GM18861 (cell line): ENCODE measurements around the gene CISTR.
"Not testable (repeated sequence)": the region's sequence is repeated elsewhere in the genome, so short reads cannot be mapped to it uniquely, and the experiment has no call there.

ENCODE experiments used
- ATAC-seq: cut with Tn5 transposase; IDR thresholded peaks from one replicate; pipeline ENCODE4 v1.9.1; 2021; ENCODE audit not compliant: unreplicated experiment

CISTR gene

DNA sequence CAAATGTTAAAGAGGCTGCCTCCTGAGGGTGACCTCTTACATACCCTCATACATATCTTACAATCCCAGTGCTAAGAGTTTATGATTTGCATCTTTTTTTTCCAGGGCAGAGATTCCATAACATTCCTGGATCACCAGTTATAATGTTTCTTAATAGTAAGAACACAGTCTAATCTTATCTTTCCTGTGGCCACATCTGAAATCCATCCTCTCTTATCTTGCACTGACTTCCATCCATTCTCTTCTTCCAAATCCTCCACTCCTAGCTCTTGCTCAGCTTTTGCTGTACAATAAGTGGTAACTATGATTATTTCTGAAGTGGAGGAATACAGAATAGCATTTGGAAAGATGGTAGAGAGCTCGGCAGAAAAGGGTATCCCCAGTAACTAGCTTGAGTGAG, 30.8 kb downstream of the CISTR start:
- ATAC-seq, result no peak

DNA sequence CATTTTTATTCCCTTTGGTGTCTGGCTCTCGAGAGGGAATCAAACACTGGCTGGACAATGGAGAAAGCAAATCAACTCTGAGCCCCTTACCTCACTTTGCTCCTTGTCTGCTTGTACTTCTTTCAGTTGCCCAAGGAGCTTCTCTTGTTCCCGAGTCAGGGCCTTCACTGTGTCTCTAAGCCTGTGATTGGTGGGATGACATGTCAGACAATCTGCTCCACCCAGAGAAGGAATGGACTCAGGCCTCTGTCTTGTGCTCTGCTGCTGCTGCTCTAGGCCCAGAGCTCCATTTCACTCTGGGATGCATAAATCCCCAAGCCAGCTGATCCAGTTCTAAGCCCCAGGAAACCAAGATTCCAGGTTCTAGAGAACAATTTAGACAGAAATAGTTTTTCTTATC, 32.1 kb downstream of the CISTR start:
- ATAC-seq, result no peak

DNA sequence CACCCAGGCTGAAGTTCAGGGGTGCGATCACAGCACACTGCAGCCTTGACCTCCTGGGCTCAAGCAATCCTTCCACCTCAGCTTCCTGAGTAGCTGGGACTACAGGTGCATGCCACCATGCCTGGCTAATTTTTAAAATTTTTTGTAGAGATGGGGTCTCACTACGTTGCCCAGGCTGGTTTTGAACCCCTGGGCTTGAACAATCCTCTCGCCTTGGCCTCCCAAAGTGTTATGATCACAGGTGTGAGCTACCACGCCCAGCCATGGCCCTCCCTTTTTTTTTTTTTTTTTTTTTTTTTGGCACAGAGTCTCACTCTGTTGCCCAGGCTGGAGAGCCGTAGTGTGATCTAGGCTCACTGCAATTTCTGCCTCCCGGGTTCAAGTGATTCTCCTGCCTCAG, 33.2 kb downstream of the CISTR start:
- not testable (repeated sequence) for ATAC-seq

DNA sequence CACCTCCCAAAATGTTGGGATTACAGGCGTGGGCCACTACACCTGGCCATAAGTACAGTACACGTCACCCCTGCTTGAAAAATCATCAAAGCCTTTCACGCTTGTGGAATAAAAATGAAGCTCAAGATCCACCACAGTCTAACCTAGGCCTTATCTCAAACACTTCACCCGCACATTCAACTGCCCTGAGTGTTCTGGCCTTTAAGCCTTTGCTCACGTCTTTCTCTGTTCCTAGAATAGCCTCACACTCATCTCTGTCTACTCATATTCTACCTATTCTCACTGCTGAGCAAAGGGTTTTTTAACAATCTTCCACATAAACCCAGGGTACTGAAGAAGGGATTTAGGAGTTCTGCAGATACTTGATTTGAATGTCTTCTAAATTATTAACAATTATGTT, 34.5 kb downstream of the CISTR start:
- ATAC-seq, result no peak

DNA sequence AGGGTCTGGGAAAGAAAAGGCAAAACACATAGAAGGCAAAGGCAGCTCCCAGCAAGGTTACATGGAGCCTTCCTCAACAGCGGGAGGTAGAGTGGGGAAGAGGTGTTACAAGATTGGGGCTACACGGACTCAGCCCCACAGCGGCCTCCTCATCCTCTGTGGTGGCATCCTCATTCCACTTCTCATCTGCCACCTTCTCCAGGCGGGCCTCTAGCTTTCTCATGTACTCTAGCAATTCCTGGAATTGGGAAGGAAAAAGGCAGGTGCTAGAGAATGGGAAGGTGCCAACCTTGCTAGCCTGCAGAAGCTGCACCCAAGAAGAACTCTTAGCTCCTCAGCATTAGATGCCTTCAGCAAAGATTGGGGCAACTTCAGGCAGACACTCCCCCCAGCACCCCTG, 37.8 kb downstream of the CISTR start:
- ATAC-seq, result no peak

DNA sequence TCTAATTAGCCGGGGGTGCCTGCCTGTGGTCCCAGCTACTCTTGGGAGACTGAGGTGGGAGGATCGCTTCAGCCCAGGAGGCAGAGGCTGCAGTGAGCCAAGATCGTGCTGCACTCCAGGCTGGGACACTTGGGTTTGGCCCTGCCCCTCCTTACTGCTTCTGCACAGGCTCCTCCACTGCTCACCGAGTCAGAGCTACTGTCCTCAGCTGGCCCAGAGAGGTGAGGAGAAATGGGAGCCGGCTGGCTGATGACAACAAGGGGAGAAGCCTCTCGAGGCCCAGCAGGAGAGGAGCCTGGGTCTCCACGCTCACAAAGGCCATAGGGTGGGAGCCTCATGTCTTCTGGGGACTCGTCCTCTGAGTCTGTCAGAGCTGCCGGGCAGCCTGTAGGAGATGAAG, 38.3 kb downstream of the CISTR start:
- ATAC-seq, result no peak

DNA sequence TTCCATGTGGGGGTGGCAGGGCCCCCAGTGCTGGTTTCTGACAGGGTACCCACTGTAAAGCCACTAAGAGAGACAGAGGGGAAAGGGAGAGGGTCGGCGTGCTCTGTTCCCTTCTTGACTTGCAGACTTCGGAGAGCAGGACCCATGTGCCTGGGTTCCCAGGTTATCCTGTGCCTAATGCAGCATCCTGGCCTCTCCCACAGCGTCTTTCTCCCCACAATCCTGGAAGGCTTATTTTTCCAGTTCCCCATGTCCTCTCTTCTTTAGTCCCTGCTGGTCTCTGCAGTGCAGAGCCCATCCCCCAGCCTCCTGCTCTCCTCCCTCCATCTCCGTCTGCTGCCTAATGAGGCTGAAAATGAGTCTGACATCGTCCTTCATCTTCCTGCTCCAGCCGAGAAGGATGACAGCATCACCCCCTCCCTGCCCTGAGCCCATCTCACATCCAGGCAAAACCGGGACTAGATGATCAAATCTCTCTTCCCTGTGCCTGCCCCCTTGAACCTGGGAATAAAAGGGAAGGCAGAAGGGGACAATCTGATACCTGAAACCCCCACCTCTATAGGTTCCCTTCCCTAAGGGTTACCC, 39.6 kb downstream of the CISTR start:
- ATAC-seq, result no peak

DNA sequence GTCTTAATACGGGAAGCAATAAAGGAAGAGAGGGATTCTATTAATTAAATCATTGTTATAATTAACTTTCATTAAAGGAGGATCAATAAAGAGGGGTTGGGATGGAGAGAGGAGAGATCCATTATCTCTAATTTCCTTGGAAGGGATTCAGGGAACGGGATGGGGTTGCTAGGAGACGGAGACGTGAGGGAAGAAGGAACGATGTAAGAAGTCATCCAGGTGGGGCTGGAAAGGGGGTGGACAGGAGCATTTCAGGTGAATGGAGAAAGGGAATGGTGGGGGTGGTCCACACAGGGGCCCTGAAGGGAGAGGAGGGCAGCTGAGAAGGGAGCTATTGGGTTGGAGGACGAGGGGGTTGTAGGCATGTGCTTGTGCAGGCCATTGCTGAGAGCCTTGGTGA, 41.7 kb downstream of the CISTR start:
- no peak for ATAC-seq

DNA sequence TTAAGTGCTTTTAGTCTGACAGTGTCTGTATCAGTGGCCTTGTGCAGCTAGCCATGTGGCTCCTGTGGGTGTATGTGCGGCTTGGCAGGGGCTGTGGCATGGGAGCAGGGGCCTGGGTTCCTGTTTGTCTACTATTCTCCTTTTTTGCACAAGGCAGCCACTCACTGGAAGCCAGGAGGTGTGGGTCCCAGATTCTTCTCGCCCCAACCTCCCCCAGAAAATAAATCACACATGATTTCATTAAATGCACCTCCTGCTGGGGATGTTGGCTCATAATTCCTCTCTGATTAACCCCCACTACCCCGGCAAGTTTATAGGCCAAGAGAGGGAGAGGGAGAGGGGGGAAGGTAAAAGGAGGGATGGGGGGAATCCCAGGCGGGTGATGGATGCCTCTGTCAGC, 42.1 kb downstream of the CISTR start:
- ATAC-seq, result no peak

DNA sequence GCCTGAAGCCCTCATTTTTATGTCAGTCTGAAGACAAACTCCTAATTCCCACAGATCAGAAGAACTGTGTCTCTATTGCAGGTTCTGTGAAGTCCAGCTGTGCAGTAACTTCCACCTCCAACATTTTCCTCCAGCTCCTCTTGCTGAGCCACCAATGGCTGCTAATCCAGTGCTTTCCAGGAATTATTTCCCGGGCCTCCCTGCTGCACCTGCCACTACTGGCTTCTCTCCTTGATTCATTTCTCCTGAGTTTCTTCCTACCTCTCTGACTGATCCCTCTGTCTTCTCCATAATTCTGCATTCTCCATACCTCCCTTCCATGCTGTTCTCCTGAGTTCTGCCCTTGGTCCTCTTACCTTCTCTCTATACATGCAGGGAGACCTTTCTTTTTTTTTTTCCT, 45.7 kb downstream of the CISTR start:
- ATAC-seq, result no peak

DNA sequence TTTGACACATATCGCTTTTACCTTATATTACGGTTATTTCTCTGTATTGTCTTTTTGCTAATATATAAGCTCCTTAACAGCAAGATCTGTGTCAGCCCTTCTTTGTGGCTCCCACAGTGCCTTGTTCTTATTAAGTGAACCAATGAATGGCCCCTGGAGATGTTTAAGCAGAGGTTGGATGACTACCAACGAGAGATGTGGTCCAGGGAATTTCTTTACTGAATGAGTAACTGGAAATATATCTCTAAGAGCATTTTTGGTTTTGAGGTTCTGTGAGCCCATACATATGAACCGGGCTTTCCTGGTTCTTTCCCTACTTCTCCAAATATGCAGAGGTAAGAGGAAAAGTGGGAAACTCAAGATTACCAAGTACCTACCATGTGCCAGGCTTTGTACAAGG, 48.0 kb downstream of the CISTR start:
- no peak for ATAC-seq

DNA sequence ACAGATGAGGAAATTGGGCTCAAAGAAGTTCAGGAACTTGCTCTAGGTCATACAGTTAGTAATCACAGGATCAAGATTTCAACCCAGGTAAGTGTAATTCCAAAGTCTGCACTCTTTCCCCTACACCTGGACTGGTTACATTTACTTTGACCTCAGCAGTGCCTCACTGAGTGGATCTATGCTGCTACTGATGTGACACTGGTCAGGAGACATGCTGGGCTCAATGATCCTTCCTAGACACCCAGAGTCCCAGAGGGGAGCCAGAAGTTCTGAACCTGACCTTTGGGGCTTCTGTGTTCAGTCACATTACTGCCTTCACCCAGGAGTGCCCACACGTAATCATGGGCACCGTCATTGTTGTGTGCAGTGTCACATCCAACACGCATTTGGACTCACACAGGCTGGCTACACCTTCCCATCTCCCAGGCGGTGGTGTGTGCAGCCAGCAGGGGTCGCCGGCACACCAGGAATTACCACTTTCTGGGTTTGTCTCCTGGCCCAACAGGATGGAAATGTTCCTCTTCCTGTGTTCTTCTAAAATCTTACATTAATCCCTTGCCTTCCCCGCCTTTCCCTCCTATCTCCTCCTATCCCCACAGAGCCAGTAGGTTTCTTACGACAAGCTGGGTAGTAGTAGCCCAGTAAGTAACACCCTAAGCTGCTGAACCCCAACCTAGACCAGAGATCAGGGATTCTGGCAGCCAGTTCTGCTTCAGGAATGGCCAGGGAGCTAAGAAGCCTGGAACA, 50.1 kb downstream of the CISTR start:
- no peak for ATAC-seq

DNA sequence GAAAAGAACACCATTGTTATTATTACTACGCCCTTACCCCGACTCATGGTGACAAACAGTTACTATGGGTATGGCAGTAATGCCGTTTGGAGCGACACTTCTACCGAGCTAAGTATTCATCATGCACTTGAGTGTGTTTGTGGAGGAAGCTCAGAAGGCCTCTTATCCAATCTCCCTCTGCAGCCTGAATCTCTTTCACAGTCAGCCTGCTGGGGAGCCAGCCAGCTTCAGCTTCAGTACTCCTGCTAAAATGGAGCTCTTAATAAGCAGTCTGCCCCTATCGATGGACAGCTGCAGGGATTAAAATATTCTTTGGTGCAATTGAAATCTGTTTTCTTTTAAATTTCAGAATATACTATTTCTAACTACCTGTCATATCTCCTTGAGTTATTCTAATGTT, 51.2 kb downstream of the CISTR start:
- ATAC-seq, result no peak

DNA sequence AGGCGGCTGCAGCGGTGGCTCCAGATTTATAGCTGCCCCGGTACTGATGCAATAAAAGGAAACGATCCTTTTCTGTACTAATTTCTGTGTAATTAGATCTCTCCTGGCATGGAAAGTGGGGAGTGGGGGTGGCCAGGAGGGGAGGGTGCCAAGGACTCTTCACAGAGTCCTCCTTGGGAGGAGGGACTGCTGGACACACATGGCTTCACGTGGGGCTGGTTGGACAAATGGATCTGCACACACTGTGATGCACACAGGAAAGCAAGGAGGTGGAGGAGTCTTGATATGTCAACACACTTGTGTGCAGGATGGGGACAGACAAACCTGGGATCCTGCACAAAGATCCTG, 52.1 kb downstream of the CISTR start:
- ATAC-seq, result no peak

DNA sequence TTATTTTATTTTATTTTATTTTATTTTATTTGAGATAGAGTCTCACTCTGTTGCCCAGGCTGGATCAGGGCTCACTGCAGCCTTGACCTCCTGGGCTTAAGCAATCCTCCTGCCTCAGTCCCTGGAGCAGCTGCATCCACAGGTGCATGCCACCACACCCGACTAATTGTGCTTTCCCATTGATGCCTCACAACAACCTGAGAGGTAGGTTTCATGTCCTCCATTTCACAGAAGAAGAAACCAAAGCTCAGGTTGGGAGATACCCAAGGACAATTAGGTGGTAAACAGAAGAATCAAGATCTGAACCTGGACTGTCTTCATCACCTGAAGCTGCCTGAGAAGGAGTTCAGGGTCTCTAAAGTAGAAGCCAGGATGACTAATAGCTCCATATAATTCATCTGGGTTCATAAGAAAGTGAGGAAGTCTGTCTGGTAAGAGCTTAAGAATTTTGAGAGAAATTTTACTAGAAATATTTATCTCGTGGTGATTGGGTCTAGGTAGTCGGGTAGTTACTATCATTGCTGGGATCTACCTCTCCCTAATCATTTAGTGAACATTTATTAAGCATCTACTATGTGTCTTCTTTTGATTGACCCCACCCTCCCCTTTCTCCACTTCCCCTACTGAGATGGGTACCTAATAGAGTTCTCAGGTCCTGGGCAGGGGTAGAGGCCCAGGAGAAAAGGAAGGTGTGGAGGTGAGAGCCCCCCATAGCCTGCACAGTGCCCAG, 52.7 kb downstream of the CISTR start:
- no peak for ATAC-seq

DNA sequence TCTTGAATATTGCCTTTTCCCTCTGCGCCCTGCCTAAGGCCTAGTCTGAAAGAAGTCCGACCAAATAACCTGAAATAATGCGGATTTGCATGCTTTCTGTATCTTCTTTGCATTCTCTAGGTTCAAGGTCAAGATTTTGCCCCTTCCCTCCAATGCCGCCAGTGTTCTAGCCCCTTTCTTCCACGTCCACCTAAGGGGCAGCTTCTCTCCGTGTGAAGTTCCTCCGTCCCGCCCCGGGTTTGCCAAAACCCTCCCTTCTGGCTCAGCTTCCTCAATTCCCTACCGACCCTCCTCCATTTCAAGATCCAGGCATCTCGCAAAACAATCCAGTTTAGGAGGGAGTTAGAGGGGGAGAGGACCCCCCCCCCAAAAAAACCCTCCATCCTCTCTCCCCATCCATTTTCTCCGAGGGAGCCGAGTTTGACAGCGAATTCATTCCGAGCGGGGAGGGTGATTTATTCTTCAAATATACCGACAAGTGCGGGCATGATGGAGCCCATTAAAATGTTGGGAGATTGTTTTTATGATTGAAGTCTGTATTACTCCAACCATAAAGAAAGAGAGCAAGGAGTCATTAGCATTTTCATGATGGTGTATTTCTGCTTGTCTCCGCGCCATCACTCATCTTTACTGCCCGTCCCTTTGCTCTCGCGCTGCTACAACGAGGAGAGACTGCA, 55.0 kb downstream of the CISTR start:
- no peak for ATAC-seq
